Measurements from ENCODE around the gene RBSN. TPM values are rescaled to one million over a fixed set of nuclear protein-coding genes. Genes with fewer than 3 reads are reported as not detected.

Gene RBSN
- total RNA-seq, 1 donor from 2014 or later = 24.7 TPM

DNA sequence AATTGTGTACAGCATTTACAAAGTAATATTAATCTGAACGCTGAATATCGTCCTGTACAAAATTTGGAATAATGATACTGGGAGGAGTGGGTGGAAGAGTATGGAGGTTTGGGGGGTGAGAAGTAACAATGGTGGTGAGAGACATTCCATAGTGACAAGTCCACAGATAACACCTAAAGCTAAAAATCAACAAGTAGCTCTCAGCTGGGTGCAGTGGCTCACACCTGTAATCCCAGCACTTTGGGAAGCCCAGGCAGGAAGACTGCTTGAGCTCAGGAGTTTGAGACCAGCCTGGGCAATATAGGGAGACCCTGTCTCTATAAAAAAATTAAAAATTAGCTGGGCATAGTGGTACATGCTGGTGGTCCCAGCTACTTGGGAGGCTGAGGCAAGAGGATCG lies 38.9 kb downstream of the RBSN start:
- DNase-seq (ENCODE audit: low read depth) = no peak

GRCh38 chr3:15056676-15057404 lies 42.1 kb downstream of the RBSN start:
- no peak for DNase-seq (ENCODE audit: low read depth)

- peak; percentile 21 for DNase-seq (ENCODE audit: low read depth)
Measured at GRCh38 chr3:15055019-15055557, 43.9 kb downstream of the RBSN start.

DNA sequence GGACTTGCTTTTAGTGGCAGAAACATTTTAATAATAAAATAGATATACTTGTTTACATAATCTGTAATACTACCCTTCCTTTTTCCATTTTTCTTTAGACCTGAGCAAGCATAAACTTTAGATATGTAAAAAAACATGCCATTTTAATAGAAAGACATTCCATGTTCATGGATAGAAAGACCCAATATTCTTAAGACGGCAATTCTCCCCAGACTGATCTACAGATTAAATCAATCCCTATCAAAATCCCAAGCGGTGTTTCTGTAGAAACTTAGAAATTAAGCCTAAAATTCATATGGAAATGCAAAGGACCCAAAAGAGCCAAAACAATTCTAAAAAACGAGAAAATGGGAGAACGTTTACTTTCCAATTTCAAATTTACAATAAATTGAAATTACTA lies 45.4 kb downstream of the RBSN start:
- no peak for DNase-seq (ENCODE audit: low read depth)

DNA sequence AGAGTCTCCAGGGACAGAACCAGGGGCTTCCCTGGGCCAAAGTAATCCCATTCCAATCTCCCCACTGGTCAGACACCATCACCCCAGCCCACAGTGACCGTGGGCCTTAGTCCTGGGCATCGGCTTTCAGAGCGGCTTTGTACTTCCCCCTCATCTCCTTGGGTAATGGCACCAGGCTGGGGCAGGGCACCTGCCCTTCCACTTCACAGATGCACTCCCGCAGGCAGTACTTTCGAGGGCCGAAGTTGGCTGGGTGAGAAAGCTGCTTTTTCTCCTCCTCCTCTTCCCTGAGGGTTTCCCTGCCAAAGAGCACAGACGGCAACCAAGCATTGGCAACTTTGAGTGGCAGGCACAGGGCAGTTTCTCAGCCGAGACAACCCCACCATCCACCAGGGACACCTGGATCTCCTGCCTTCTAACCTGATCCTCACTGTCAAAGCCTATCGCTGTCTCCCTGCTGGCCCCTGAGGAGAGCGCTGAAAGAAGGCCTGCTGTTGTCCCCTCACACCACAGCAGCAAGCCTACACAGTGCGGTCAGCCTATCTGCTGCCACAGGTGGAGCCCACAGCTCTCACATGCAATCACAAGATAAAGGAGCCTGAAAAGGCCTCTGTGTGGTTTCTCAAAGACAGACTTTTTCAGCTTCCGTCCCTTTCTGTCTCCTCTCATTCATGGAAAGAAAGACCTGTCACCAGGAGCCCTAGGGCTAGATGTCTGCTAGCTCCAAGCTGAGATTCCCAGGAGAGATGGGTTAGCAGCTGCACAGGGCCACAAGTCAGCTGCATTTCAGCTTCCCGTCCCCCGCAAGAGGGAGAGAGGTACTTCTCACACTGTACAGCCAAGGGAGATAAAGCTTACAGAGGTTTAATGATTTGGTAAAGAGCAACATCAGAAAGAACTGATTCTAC lies 46.4 kb downstream of the RBSN start:
- DNase-seq (ENCODE audit: low read depth) = no peak

- DNase-seq (ENCODE audit: low read depth) = peak; percentile 25
Measured at GRCh38 chr3:15051531-15051930, 47.4 kb downstream of the RBSN start.

DNA sequence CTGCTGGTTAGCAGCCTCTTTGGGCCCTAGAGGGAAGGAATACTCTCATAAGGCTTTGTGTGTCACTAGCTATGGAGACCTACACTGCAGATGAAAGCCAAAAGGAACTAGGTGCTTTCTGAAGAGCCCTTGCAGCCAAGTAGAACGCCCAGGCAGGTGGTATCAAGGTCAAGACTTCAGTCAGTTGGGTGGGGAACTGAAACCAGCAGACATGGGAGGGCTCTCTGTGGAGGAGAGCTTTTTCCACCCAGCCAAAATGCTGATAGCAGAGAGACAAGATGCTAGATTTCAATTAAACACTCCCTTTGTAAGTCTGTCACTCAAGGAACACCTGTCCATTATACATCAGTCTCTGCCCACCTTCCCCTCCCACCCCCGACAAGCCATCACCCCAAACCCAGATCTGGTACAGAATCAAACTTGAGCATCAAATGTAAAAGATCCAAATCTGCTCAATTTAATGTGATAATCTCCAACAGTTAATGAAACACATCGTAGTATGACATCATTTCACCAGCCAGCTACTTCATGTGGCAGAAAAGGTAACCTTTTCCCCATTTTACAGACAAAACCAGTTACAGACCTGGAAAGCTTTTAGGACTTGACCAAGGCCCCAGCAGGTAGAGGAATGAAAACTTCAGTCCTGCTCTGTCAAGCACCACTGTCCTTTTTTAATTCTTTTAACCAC lies 48.4 kb downstream of the RBSN start:
- DNase-seq (ENCODE audit: low read depth) = no peak

GRCh38 chr3:15049584-15049983 lies 49.4 kb downstream of the RBSN start:
- no peak for DNase-seq (ENCODE audit: low read depth)

- no peak for DNase-seq (ENCODE audit: low read depth)
Measured at GRCh38 chr3:15045667-15046066, 53.3 kb downstream of the RBSN start.

GRCh38 chr3:15044326-15044725 lies 54.6 kb downstream of the RBSN start:
- no peak for DNase-seq (ENCODE audit: low read depth)

DNA sequence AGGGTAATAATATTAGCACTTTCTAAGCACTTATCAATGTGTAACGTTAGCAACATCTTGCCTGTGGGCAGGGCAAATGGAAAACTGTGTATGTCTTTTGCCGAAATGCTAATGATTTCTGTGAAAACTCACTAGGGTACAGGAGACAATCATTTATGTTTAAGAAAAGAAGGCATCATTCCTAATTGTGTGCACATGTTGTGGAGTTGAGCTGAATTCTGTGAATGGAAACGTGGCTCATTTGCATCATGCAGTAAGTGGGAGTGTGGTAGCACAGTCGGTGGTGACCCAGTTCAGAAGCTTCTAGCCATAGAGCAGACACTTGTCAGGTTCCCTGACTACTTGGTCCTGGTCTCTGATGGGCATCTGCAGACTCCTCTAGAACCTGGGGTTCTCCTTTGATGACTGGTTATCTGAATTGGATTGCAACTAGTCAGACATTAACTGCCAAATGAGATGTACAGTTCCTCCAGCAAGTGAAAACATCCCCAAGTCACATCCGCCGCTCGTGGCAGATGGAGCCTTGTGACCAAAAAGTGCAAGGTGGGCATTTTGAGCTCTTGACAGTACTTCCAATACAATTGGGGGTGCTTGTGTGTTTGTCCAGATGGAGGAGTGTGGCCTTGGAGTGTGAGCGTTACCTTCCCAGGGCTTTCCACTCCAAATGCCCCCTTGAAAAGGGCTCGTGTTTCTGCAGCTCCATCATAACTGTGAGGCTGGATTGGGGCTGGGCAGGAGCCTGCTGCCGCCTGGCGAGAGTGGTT lies 55.4 kb downstream of the RBSN start:
- DNase-seq (ENCODE audit: low read depth) = no peak

GRCh38 chr3:15042936-15043335 lies 56.0 kb downstream of the RBSN start:
- DNase-seq (ENCODE audit: low read depth) = no peak

DNA sequence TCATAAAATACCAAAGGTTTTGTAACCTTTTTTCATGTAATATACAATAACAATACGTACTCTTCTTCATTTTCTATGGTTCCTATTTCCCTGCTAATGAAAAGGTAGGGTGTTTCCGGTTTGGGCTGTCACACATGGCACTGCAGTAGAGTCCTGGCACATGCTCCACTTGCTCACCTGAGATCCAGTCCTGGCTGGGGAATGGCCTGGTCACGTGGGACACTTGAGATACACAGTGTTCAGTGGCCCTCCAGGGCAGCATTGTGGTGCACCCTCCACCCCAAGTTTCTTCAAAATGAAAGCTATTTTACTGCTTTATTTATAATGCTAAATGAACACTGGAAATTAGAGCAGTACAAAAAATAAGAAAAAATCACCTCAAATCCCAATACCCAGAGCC lies 57.0 kb downstream of the RBSN start:
- DNase-seq (ENCODE audit: low read depth) = no peak

- DNase-seq (ENCODE audit: low read depth) = no peak
Measured at GRCh38 chr3:15040844-15041243, 58.1 kb downstream of the RBSN start.

GRCh38 chr3:15038306-15038705 lies 60.6 kb downstream of the RBSN start:
- DNase-seq (ENCODE audit: low read depth) = no peak

GRCh38 chr3:15033103-15033502 lies 65.8 kb downstream of the RBSN start:
- DNase-seq (ENCODE audit: low read depth) = no peak

- no peak for DNase-seq (ENCODE audit: low read depth)
Measured at GRCh38 chr3:15032650-15033049, 66.3 kb downstream of the RBSN start.

GRCh38 chr3:15029625-15030024 lies 69.3 kb downstream of the RBSN start:
- DNase-seq (ENCODE audit: low read depth) = no peak

GRCh38 chr3:15023719-15024118 lies 75.2 kb downstream of the RBSN start:
- DNase-seq (ENCODE audit: low read depth) = no peak

DNA sequence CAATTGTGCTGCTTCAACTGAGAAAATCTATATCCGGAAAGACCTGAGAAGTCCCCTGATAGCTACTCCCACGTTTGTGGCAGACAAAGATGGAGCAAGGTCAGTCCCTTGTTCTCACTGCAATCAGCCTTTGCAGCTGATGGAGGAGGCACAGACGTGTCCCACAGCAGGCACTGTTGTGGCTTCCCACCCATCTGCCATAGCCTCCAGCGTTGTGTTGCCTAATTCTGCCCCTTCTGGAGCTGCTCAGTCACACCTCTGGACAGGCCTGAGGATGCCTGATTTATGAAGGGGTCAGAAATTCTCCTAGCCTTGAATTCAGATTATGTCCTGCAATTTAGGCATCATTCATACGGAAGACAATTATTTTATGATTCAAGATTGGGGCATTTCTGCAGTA lies 75.7 kb downstream of the RBSN start:
- no peak for DNase-seq (ENCODE audit: low read depth)
